ENCODE measurements around the gene SLC24A4.
"Not testable (repeated sequence)": the region's sequence is repeated elsewhere in the genome, so short reads cannot be mapped to it uniquely, and the experiment has no call there.

Gene SLC24A4

DNA sequence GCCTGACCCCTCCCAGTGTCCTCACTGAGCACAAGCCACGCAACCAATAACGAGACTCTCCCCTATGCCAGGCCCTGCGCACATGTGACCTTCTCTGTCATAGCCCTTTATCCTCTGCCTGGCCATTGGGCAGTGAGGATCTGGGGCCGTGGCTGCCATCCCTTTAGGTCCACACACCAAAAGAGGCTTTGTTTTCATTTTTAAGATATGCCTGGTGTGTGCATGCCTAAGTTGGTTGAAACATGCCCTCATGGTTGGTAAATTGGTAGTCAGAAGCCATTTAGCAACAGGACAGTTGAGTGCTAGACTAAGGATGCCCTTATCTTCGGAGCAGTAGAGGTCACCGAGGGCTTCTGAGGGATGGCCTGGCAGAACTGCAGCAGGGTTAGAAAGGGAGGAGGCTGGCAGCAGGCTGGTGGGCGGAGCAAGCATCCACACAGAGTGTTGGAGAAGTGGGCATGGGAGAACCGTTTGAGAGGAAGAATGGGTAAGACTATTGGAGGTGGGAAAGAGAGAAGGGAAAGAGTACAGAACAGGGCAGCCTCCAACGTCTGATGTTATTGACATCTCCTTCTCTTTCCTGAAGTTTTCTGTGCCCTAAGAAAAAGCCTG, 75.1 kb downstream of the SLC24A4 start:
- Mint-ChIP-seq H3K27ac (no peak overlapping the region), H3K4me1 (ENCODE audit: low read depth) (no peaks in the 10 kb centered on the region), H3K36me3 (ENCODE audit: low read depth) (no peaks in the 10 kb centered on the region), H3K4me3 (no peak overlapping the region), H3K9me3 (no peaks in the 10 kb centered on the region), H3K27me3 (ENCODE audit: low read depth) (peaks cover 16% of the 10 kb centered on the region)

GRCh38 chr14:92398888-92399636, 76.1 kb downstream of the SLC24A4 start:
- no peaks in the 10 kb centered on the region for H3K36me3 Mint-ChIP-seq (ENCODE audit: low read depth)
- H3K27ac Mint-ChIP-seq: no peak overlapping the region
- no peak overlapping the region for H3K4me3 Mint-ChIP-seq
- peaks cover 16% of the 10 kb centered on the region for H3K27me3 Mint-ChIP-seq (ENCODE audit: low read depth)
- H3K4me1 Mint-ChIP-seq (ENCODE audit: low read depth): no peaks in the 10 kb centered on the region
- no peaks in the 10 kb centered on the region for H3K9me3 Mint-ChIP-seq

DNA sequence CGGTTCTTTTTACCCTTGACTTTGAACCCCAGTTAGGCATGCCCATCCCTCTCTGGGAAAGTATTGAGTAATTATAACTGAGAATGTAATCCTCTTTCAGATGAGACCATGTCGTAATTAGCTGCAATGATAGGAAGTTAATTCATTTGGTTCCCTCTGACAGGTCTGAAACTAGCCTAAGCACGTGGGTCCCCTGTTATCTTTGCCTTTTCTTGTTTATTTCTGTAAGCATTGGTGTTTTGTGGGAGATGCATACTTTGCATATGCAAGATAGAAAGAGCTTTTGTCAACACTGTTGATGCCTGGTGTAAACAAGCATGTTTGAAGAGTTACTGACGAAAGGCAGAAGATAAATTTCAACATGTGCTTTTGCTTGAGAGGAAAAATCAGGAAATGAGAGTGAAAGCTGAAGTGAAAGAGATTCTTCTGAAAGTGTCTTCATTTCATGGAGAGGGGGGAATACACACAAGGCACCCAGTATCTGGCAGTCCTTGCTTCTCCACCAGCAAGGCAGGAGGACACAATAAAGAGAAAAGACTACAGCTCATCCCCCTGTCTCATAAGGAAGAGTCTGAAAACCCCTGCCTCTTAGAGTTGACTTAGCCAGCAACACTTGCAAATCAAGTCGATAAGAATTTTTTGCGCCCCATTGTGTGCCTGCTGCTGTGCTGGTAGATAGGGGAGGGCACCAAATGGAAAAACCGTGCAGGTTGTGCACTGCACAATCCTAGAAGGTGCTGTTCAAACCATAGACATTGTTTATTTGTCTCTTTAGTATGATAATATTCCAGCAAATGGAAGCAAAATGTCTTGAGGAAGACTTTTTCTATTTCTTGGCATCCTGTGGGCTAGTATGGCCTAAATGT, 77.8 kb downstream of the SLC24A4 start:
- no peaks in the 10 kb centered on the region for H3K4me1 Mint-ChIP-seq (ENCODE audit: low read depth)
- no peaks in the 10 kb centered on the region for H3K36me3 Mint-ChIP-seq (ENCODE audit: low read depth)
- H3K27me3 Mint-ChIP-seq (ENCODE audit: low read depth): peaks cover 24% of the 10 kb centered on the region
- H3K4me3 Mint-ChIP-seq: no peak overlapping the region
- peaks cover 3% of the 10 kb centered on the region for H3K9me3 Mint-ChIP-seq
- H3K27ac Mint-ChIP-seq: no peak overlapping the region

DNA sequence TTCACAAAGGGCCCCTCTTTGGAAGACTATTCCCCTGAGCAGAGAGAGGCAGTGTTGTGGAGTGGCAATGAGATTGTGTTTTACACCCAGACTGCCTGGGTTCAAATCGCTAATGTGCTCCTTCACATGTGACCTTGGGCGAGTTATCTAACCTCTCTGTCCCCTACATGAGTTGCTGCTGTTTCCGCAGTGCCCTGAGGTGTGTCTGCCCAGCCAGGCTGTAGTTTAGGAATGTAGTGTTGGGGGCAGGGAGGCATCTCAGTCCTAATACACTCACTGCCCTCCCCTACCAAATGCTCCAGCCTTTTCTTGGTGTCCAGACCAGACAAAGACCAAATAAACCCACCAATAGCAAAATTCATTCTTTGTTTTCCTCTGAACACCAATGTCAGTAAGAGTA, 78.6 kb downstream of the SLC24A4 start:
- Mint-ChIP-seq H3K27me3 (ENCODE audit: low read depth) (peaks cover 23% of the 10 kb centered on the region), H3K4me1 (ENCODE audit: low read depth) (no peaks in the 10 kb centered on the region), H3K4me3 (no peak overlapping the region), H3K36me3 (ENCODE audit: low read depth) (no peaks in the 10 kb centered on the region), H3K9me3 (peaks cover 3% of the 10 kb centered on the region), H3K27ac (no peak overlapping the region)

GRCh38 chr14:92402500-92402899, 79.5 kb downstream of the SLC24A4 start:
- not testable (repeated sequence) for H3K36me3 Mint-ChIP-seq (ENCODE audit: low read depth); H3K4me3 Mint-ChIP-seq; H3K27ac Mint-ChIP-seq; H3K9me3 Mint-ChIP-seq; H3K4me1 Mint-ChIP-seq (ENCODE audit: low read depth)
- peaks cover 21% of the 10 kb centered on the region for H3K27me3 Mint-ChIP-seq (ENCODE audit: low read depth)

GRCh38 chr14:92404018-92404417, 81.1 kb downstream of the SLC24A4 start:
- Mint-ChIP-seq H3K36me3 (ENCODE audit: low read depth) (no peaks in the 10 kb centered on the region), H3K4me3 (no peak overlapping the region), H3K27ac (no peak overlapping the region), H3K27me3 (ENCODE audit: low read depth) (peaks cover 16% of the 10 kb centered on the region), H3K9me3 (peaks cover 3% of the 10 kb centered on the region), H3K4me1 (ENCODE audit: low read depth) (no peaks in the 10 kb centered on the region)

DNA sequence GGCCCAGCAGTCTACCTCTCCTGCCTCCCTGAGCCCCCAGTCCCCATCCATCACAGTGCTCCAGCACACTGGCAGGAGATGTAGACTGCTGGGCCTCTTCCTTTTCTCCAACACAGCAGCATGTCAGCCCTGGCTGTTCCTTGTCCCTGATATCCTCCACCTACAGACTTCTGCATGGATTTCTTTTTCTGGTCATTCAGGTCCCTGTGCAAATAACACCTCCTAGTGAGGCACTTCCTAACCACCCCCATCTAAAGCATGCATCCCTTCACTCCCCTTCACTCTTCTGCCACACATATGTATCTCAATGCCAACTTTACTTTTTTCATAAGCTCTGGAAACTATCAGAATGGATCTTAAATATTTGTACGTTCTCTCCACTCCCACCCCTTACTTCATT, 81.5 kb downstream of the SLC24A4 start:
- H3K9me3 Mint-ChIP-seq: peaks cover 3% of the 10 kb centered on the region
- H3K4me3 Mint-ChIP-seq: no peak overlapping the region
- H3K36me3 Mint-ChIP-seq (ENCODE audit: low read depth): no peaks in the 10 kb centered on the region
- no peaks in the 10 kb centered on the region for H3K4me1 Mint-ChIP-seq (ENCODE audit: low read depth)
- H3K27ac Mint-ChIP-seq: no peak overlapping the region
- peaks cover 13% of the 10 kb centered on the region for H3K27me3 Mint-ChIP-seq (ENCODE audit: low read depth)

- no peak overlapping the region for H3K27ac Mint-ChIP-seq
- no peak overlapping the region for H3K4me3 Mint-ChIP-seq
- H3K27me3 Mint-ChIP-seq (ENCODE audit: low read depth): peaks cover 13% of the 10 kb centered on the region
- H3K9me3 Mint-ChIP-seq: peaks cover 3% of the 10 kb centered on the region
- H3K4me1 Mint-ChIP-seq (ENCODE audit: low read depth): no peaks in the 10 kb centered on the region
- H3K36me3 Mint-ChIP-seq (ENCODE audit: low read depth): no peaks in the 10 kb centered on the region
Measured at GRCh38 chr14:92404938-92405337, 82.0 kb downstream of the SLC24A4 start.

- Mint-ChIP-seq H3K4me1 (ENCODE audit: low read depth) (no peaks in the 10 kb centered on the region), H3K4me3 (no peak overlapping the region), H3K27ac (no peak overlapping the region)
Measured at GRCh38 chr14:92407410-92407809, 84.4 kb downstream of the SLC24A4 start.

DNA sequence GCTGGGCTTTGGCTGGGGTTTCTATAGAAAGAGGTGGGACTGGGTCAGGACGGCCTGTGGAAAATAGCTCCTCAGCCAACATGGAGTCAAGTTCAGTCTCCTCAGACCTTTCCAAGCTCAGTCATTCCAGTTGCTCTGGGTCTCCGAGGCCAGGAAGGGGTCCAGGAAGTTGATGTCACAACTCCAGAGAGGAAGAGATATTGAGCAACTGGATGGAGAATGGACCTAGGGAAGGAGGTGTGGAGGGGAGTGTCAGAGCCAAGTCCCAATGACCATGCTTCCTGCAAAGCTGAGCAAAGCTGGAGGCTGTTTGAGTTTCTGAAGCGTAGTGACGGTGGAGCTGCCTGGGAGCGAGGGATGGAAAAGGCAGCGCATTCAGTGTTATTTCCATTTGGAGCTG, 86.1 kb downstream of the SLC24A4 start:
- Mint-ChIP-seq H3K9me3 (peaks cover 3% of the 10 kb centered on the region), H3K36me3 (ENCODE audit: low read depth) (no peaks in the 10 kb centered on the region), H3K4me1 (ENCODE audit: low read depth) (no peaks in the 10 kb centered on the region), H3K4me3 (no peak overlapping the region), H3K27me3 (ENCODE audit: low read depth) (peaks cover 14% of the 10 kb centered on the region), H3K27ac (no peak overlapping the region)

More at GRCh38 chr14:92407410-92407809, 84.4 kb downstream of the SLC24A4 start:
- Mint-ChIP-seq H3K9me3 (peaks cover 3% of the 10 kb centered on the region), H3K36me3 (ENCODE audit: low read depth) (no peaks in the 10 kb centered on the region), H3K27me3 (ENCODE audit: low read depth) (peaks cover 11% of the 10 kb centered on the region)

- Mint-ChIP-seq H3K9me3 (no peaks in the 10 kb centered on the region), H3K4me3 (no peak overlapping the region), H3K27me3 (ENCODE audit: low read depth) (peaks cover 6% of the 10 kb centered on the region), H3K4me1 (ENCODE audit: low read depth) (no peaks in the 10 kb centered on the region), H3K27ac (no peak overlapping the region), H3K36me3 (ENCODE audit: low read depth) (no peaks in the 10 kb centered on the region)
Measured at GRCh38 chr14:92411135-92411534, 88.2 kb downstream of the SLC24A4 start.

DNA sequence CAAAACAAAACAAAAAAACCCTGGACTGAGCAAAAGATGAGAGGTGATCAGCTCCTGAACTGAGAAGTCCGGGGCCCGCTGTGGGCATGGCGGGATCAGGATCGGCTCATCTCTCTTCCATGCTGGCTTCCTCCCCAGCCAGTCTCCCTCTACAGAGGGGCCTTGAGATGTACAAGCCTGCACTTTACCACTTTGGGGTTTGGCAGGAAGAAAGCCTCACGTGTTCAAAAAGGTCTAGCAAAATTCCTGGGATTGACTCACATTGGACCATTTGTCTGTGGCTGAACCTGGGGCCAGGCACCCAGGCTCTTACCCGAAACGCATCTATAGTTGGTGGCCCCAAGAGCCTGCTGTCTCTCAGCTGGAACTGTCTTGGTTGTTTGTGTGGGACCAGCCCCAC, 89.0 kb downstream of the SLC24A4 start:
- Mint-ChIP-seq H3K4me3 (no peak overlapping the region), H3K27ac (no peak overlapping the region), H3K27me3 (ENCODE audit: low read depth) (peaks cover 6% of the 10 kb centered on the region)

DNA sequence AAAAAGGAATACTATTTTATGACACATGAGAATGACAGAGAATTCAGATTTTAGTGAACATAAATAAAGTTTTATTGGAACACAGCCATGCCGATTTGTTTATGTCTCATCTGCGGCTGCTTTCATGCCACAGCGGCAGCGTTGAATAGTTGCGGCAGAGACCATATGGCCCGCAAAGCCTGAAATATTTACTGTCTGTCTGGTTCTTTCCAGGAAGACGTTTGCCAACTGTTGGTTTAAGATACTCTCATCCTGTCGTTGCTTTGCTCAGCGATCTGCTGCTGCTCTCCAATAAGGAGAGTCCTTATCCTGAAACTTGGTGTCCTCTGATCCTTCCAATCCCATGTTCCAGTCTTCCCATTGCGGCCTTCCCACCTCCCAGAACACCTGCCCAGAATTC, 89.9 kb downstream of the SLC24A4 start:
- peaks cover 6% of the 10 kb centered on the region for H3K27me3 Mint-ChIP-seq (ENCODE audit: low read depth)

More for the DNA sequence above, 89.0 kb downstream of the SLC24A4 start:
- H3K36me3 Mint-ChIP-seq (ENCODE audit: low read depth): no peaks in the 10 kb centered on the region
- no peaks in the 10 kb centered on the region for H3K4me1 Mint-ChIP-seq (ENCODE audit: low read depth)
- no peaks in the 10 kb centered on the region for H3K9me3 Mint-ChIP-seq

DNA sequence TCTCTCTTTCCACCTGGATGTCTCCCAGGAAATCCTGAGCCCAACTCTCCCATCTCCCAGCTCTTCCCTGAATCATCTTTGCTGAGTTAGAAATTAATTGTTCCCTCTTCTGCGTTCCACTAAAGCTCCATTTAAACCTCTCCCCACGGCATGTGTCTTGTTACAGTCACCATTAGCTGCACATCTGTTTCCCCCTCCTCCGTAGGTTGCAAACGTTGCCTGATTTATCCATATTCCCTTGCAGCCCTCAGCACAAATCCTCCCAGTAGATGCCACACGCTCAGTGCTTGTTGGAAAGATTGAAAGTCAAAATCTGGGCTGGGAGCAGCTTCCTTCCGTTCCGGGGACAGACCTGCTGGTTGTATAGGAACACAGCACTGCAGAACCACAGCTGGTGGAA, 90.4 kb downstream of the SLC24A4 start:
- H3K4me1 Mint-ChIP-seq (ENCODE audit: low read depth): no peaks in the 10 kb centered on the region
- no peak overlapping the region for H3K4me3 Mint-ChIP-seq

More for the DNA sequence above, 89.9 kb downstream of the SLC24A4 start:
- H3K4me3 Mint-ChIP-seq: no peak overlapping the region
- no peak overlapping the region for H3K27ac Mint-ChIP-seq
- H3K36me3 Mint-ChIP-seq (ENCODE audit: low read depth): no peaks in the 10 kb centered on the region
- H3K9me3 Mint-ChIP-seq: no peaks in the 10 kb centered on the region
- no peaks in the 10 kb centered on the region for H3K4me1 Mint-ChIP-seq (ENCODE audit: low read depth)

More for the DNA sequence above, 90.4 kb downstream of the SLC24A4 start:
- Mint-ChIP-seq H3K27ac (no peak overlapping the region), H3K9me3 (no peaks in the 10 kb centered on the region), H3K27me3 (ENCODE audit: low read depth) (peaks cover 6% of the 10 kb centered on the region), H3K36me3 (ENCODE audit: low read depth) (no peaks in the 10 kb centered on the region)

Measured in T-helper 1 cell treated with Interleukin-12 subunit alpha and Interleukin-12 subunit beta and Interleukin-4 antibody, amounts not matched to agents 30 μg/mL and 1 μg/mL, for 36 hours (primary cell).